T-helper 2 cell treated with Interferon-gamma antibody and Interleukin-4, amounts not matched to agents 5 μg/mL and 100 μg/mL, for 36 hours (primary cell): ENCODE data around the gene INTS7.
"Not testable (repeated sequence)": the region's sequence is repeated elsewhere in the genome, so short reads cannot be mapped to it uniquely, and the experiment has no call there.

ENCODE experiments used
- DNase-seq: peaks from one replicate; pipeline ENCODE4 v3.0.0; 2021; ENCODE audit warnings: low spot score
- H3K27ac Mint-ChIP-seq: one replicate; pipeline ENCODE4 v1.8.0; 2021; ENCODE audit warnings: mild to moderate bottlenecking, mixed read lengths
- H3K27me3 Mint-ChIP-seq: one replicate; pipeline ENCODE4 v1.8.0; 2021; ENCODE audit warnings: low read depth, mixed read lengths
- H3K36me3 Mint-ChIP-seq: one replicate; pipeline ENCODE4 v1.8.0; 2021; ENCODE audit warnings: low read depth, mixed read lengths
- H3K4me1 Mint-ChIP-seq: one replicate; pipeline ENCODE4 v1.8.0; 2021; ENCODE audit warnings: low read depth, mixed read lengths
- H3K4me3 Mint-ChIP-seq: one replicate; pipeline ENCODE4 v1.8.0; 2022; ENCODE audit warnings: mild to moderate bottlenecking, moderate library complexity, mixed read lengths
- H3K9me3 Mint-ChIP-seq: one replicate; pipeline ENCODE4 v1.8.0; 2021; ENCODE audit warnings: mixed read lengths

The INTS7 gene

DNA sequence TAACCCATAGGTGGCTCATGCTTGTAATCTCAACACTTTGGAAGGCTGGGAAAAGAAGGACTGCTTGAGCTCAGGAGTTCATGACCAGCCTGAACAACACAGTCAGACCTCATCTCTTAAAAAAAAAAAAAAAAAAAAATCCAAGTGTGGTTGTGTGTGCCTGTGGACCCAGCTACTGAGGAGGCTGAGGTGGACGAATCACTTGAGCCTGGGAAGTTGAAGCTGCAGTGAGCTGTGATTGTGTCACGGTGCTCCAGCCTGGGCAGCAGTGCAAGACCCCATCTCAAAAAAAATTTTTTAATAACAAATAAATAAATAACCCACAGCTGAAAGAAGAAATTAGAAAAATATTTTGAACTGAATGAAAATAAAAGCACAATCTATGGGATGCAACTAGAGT lies 13.8 kb downstream of the INTS7 start:
- DNase-seq = no peak
- Mint-ChIP-seq H3K27ac (no peak overlapping the region), H3K4me1 (peaks cover 4% of the 10 kb centered on the region), H3K4me3 (no peak overlapping the region), H3K27me3 (no peaks in the 10 kb centered on the region), H3K36me3 (peaks cover 49% of the 10 kb centered on the region), H3K9me3 (peaks cover 16% of the 10 kb centered on the region)

DNA sequence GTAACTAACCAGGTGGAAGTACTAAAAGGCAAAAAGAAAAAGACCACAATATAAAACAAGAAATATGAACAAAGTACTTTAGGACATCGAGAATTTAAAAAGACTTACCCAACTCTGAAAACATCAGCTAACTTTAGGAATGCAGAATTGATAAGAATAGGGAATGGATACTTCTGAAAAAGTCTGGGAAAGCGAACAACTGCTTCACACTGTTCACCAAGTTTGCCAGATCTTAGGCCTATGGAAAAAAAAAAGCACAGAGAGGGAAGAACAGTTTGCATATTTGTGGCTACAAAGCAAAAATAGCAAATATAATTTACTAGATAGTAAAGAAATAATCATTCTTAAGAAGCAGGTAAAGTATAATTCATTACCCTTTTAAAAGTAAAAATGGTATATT lies 14.4 kb downstream of the INTS7 start:
- H3K4me3 Mint-ChIP-seq = no peak overlapping the region
- no peak overlapping the region for H3K27ac Mint-ChIP-seq
- peaks cover 50% of the 10 kb centered on the region for H3K36me3 Mint-ChIP-seq
- no peak for DNase-seq
- no peaks in the 10 kb centered on the region for H3K27me3 Mint-ChIP-seq
- H3K4me1 Mint-ChIP-seq = peaks cover 4% of the 10 kb centered on the region
- peaks cover 16% of the 10 kb centered on the region for H3K9me3 Mint-ChIP-seq

DNA sequence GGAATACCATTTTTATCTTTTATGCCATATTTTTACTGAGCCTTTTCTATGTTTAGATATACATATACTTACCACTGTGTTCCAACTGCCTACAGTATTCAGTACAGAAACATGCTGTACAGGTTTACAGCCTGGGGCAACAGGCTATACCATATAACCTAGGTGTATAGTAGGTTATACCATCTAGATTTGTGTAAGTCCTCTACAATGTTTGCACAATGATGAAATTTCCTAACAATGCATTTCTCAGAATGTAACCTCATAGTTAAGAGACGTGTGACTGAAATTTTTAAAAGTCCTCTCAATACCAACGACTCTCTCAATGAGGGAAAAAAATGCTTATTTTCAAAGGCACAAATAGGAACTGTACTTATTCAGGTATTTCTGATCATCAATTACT lies 21.7 kb downstream of the INTS7 start:
- no peak for DNase-seq
- Mint-ChIP-seq H3K27ac (no peak overlapping the region), H3K36me3 (peaks cover 45% of the 10 kb centered on the region), H3K27me3 (no peaks in the 10 kb centered on the region), H3K4me1 (peaks cover 7% of the 10 kb centered on the region), H3K4me3 (no peak overlapping the region), H3K9me3 (no peaks in the 10 kb centered on the region)

DNA sequence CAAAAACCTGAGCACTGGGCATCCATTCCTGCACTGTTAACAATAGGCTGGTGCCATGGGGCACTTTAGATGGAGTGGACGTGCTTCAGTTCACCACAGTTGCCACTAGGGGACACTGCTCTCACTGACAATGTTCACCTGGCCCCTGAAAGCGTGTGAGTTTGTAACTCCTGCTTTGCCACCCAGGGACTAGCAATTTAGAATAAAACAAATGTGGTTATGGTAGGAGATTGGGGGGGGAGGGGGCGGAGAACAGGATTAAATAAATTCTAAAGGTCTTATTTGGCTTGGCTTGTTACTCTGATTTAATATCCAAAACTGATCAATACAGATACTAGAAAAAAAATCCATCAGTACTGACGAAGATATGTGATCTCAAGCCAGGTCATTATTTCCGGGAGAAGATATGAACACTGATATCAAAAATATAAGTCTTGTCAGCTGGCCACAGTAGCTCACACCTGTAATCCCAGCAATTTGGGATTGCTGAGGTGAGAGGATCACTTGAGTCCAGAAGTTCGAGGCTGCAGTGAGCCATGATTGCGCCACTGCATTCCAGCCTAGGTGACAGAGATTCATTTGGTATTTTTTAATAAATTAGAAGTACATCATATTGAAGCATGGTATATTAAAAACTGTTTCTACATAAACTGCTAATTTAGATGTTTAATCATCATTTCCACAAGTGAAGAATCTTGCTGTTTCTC lies 23.2 kb downstream of the INTS7 start:
- DNase-seq = peak; percentile 54
- Mint-ChIP-seq H3K27ac (no peak overlapping the region), H3K9me3 (no peaks in the 10 kb centered on the region), H3K36me3 (peaks cover 45% of the 10 kb centered on the region), H3K4me3 (no peak overlapping the region), H3K4me1 (peaks cover 7% of the 10 kb centered on the region), H3K27me3 (no peaks in the 10 kb centered on the region)

DNA sequence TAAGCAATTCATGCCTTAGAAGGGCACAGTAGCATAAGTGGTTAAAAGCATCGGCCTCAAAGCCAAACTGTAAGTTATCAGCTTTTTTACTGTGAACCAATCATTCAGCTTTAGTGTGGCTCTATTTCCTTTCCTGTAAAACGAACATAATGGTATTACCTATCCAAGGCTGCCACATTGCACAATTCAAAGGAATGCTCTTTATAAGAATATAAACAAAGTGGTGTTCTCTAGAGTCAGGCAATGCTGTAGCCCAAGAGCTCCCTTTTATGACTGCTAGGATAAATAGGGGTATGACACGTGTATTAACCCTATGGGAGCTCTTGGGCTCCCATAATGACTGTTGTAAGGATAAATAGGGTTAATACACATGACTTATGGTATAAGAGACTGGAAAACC lies 25.4 kb downstream of the INTS7 start:
- peaks cover 7% of the 10 kb centered on the region for H3K4me1 Mint-ChIP-seq
- no peak overlapping the region for H3K27ac Mint-ChIP-seq
- H3K36me3 Mint-ChIP-seq = peaks cover 39% of the 10 kb centered on the region
- no peaks in the 10 kb centered on the region for H3K27me3 Mint-ChIP-seq
- no peak overlapping the region for H3K4me3 Mint-ChIP-seq
- no peak for DNase-seq
- H3K9me3 Mint-ChIP-seq = no peaks in the 10 kb centered on the region

DNA sequence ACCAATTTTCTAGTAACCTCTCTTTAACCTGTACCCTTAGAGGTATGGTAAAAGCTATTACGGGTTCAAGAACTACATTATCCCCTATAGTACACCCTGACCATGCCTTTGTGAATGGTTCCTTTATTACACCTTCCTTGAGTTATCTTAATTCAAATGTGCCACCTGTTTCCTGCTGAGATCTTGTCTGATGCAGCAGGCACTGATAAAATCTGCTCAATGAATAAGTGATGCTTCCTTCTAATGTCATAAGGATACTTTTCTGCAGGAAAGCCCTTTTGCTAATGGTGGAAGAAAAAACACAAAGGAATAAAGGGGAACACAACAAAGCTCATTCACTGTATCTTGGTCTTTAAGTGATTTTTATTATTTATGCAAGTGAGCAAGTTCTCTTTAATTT lies 25.8 kb downstream of the INTS7 start:
- H3K9me3 Mint-ChIP-seq = no peaks in the 10 kb centered on the region
- no peak overlapping the region for H3K27ac Mint-ChIP-seq
- H3K27me3 Mint-ChIP-seq = no peaks in the 10 kb centered on the region
- peaks cover 40% of the 10 kb centered on the region for H3K36me3 Mint-ChIP-seq
- H3K4me3 Mint-ChIP-seq = no peak overlapping the region
- no peak for DNase-seq
- H3K4me1 Mint-ChIP-seq = peaks cover 7% of the 10 kb centered on the region

DNA sequence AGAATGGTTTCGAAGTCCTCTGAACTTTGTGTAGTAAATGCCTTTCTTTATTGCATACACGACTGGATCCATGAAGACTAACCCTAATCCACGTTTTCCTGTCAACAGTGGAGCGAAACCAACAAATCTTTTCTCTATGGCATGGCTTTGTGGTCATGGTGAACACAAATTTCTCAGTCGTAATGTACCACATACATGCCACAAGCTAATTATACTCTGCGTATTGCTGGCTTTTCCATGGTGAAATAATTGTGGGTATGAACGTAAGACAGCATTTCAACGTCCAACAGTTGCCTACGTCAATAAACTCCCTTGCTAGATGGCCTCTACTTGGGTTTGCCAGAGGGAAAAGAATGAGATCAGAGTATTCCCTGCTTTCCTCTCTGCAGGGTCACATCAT lies 27.5 kb downstream of the INTS7 start:
- H3K4me3 Mint-ChIP-seq = no peak overlapping the region
- H3K27me3 Mint-ChIP-seq = no peaks in the 10 kb centered on the region
- no peaks in the 10 kb centered on the region for H3K9me3 Mint-ChIP-seq
- peaks cover 41% of the 10 kb centered on the region for H3K36me3 Mint-ChIP-seq
- no peak for DNase-seq
- H3K27ac Mint-ChIP-seq = no peak overlapping the region
- H3K4me1 Mint-ChIP-seq = peaks cover 8% of the 10 kb centered on the region

DNA sequence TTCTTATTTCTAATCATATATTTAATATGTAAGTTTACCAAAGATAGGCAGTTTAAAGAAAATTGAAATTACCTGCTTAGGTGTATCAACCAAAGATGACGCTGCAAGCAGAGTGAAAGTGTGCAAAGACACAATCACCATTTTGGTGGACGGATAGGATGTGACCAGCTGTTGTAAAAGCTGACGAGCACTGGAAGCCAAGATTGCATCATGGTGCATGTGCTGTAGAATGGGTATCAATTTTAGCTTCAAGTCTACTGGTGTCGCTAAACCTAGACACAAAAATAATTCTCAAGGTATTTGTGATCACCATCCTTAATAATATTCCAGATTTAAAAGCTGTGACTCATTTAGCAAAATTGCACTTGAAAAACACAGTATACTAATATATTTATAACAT lies 28.2 kb downstream of the INTS7 start:
- peaks cover 46% of the 10 kb centered on the region for H3K36me3 Mint-ChIP-seq
- no peak for DNase-seq
- peaks cover 8% of the 10 kb centered on the region for H3K4me1 Mint-ChIP-seq
- no peak overlapping the region for H3K27ac Mint-ChIP-seq
- H3K9me3 Mint-ChIP-seq = no peaks in the 10 kb centered on the region
- H3K4me3 Mint-ChIP-seq = no peak overlapping the region
- no peaks in the 10 kb centered on the region for H3K27me3 Mint-ChIP-seq

DNA sequence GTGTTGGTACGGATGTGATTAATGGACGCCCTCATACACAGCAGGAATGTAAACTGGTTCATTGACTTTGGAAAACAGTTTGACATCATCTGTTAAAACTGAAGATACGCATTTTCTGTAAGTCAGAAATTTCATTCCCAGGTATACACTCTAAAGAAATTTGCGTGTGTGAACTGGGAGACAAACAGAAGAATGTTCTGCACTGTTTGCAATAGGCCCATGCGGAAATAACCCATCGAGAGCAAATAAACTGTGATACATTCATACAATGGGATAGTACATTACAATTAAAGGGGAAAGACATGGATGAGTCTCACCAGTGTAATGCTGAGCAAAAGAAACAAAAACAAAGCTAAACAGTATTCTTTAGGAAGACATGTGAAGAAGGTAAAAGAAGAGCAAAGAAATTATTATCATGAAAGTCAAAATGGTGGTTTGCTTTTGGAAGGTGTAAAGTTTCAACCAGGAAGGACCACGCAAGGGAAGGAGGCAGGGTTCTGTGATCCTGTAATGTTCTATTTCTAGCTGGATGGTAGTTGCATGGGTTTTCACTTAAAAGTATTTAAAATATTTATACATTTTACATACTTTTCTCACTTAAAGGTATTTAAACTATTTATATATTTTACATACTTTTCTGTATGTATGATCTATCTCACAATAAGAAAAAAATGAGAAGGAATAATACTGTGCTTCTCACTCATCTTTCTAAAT lies 30.3 kb downstream of the INTS7 start:
- no peak overlapping the region for H3K27ac Mint-ChIP-seq
- peaks cover 48% of the 10 kb centered on the region for H3K36me3 Mint-ChIP-seq

DNA sequence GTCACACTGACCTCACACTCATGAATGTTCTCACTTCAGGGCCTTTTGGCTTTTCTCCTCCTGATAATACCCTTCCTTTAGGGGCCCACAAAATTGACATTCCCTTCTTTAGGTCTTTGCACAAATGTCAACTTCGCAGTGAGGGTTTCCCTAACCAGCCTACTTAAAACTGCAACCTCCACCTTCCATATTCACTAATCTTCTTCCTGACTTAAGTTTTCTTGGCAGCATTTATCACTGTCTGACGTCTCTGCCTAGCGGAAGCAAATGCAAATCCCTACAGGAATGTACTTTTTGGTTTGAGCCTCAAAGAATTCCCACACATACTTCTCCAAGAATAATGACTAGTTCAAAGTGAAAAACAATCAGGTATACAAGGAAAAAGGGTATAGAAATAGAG lies 32.8 kb downstream of the INTS7 start:
- Mint-ChIP-seq H3K36me3 (peaks cover 46% of the 10 kb centered on the region), H3K4me3 (no peak overlapping the region), H3K9me3 (no peaks in the 10 kb centered on the region), H3K27me3 (no peaks in the 10 kb centered on the region), H3K27ac (no peak overlapping the region), H3K4me1 (peaks cover 1% of the 10 kb centered on the region)
- no peak for DNase-seq

More for the DNA sequence above, 30.3 kb downstream of the INTS7 start:
- H3K4me3 Mint-ChIP-seq = no peak overlapping the region
- H3K4me1 Mint-ChIP-seq = peaks cover 8% of the 10 kb centered on the region
- DNase-seq = no peak
- no peaks in the 10 kb centered on the region for H3K27me3 Mint-ChIP-seq
- no peaks in the 10 kb centered on the region for H3K9me3 Mint-ChIP-seq

DNA sequence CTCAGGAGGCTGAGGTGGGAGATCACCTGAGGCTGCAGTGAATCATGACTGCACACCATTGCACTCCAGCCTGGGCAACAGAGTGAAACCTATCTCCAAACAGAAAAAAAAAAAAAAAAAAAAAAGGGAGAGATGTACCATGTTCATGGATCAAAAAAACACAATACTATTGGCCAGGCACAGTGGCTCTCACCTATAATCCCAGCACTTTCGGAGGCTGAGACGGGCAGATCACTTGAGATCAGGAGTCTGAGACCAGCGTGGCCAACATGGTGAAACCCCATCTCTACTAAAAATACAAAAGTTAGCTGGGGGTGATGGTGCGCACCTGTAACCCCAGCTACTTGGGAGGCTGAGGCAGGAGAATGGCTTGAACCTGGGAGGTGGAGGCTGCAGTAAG lies 37.9 kb downstream of the INTS7 start:
- H3K36me3 Mint-ChIP-seq = peaks cover 43% of the 10 kb centered on the region
- not testable (repeated sequence) for H3K27me3 Mint-ChIP-seq, H3K4me3 Mint-ChIP-seq, H3K9me3 Mint-ChIP-seq, H3K27ac Mint-ChIP-seq, H3K4me1 Mint-ChIP-seq, DNase-seq

DNA sequence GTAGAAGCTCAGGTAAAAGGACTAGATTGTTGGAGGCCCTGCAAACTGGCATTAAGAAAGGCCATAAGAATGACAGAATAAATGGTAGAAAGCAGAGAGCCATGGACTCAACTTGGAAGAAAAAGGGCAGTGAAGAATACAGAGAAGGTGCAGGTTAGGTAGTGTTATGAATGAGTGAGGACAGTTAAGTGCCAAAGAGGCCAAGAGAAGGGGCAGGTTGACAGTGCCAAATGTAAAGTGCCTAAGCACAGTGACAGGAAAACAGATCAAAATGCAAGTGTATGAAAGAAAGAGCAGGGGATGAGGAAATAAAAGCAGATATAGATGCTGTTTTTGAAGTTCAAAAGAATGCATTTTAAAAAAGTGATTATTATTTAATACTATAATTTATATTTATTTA lies 43.7 kb downstream of the INTS7 start:
- no peak overlapping the region for H3K27ac Mint-ChIP-seq
- DNase-seq = no peak
- H3K36me3 Mint-ChIP-seq = peaks cover 35% of the 10 kb centered on the region
- no peaks in the 10 kb centered on the region for H3K9me3 Mint-ChIP-seq
- no peaks in the 10 kb centered on the region for H3K4me1 Mint-ChIP-seq
- H3K27me3 Mint-ChIP-seq = no peaks in the 10 kb centered on the region
- H3K4me3 Mint-ChIP-seq = no peak overlapping the region

DNA sequence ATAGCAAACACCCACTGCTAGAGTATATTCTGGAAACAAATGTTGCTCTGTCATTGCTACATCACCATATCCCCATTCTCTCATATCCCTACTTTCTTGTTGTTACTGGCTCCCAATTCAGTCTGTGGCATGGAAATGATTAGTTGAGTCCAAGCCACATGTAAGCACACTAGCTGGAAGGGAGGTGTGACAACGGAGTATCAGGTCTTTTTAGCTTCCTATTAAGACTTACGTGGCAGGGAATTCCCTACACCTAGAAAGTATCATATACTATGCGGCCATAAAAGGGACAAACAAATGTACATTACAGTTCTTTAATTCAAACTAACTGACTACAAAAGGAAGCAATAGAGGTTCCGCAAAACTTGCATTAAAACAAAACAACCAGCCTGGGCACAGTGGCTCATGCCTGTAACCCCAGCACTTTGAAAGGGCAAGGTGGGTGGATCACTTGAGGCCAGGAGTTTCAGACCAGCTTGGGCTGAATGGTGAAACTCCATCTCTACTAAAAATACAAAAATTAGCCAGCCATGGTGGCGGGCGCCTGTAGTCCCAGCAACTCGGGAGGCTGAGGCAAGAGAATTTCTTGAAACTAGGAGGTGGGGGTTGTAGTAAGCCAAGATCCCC lies 48.6 kb downstream of the INTS7 start:
- Mint-ChIP-seq H3K27ac (no peak overlapping the region), H3K36me3 (peaks cover 53% of the 10 kb centered on the region), H3K9me3 (no peaks in the 10 kb centered on the region), H3K4me1 (no peaks in the 10 kb centered on the region), H3K27me3 (no peaks in the 10 kb centered on the region), H3K4me3 (no peak overlapping the region)
- DNase-seq = no peak

DNA sequence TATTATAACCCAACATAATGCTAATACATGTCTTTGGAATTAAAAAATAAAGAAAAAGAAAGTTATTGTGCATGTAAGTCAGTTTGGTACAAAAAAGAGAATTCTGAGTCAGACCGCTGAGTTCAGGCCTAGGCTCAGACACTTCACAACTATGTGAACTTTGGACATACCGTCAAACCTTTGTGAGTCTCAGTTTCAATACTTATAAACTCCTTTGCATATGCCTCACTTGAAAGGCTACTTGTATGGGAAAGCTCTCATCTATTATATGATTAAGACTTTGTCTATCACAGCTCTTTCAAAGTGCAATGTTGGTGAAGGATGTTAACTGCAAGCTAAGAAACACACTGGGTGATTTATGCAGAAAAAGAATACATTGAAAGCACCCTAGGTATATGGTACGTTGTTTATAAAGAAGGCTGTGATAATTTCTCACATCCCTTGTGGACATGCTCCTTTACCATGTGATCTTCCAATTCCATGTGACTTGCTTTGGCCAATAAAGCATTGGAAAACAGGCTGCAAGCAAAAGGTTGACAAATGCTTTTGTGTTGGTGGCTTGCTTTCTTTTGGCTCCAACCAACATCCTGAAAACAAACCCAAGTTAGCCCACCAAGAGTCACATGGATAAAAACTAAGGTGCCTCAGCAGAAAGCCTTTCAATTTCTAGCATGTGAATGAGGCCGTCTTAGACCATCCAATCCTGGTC lies 49.6 kb downstream of the INTS7 start:
- Mint-ChIP-seq H3K36me3 (peaks cover 50% of the 10 kb centered on the region), H3K4me3 (no peak overlapping the region), H3K9me3 (no peaks in the 10 kb centered on the region), H3K27me3 (no peaks in the 10 kb centered on the region), H3K27ac (no peak overlapping the region), H3K4me1 (no peaks in the 10 kb centered on the region)
- DNase-seq = no peak
